Stimulated activated CD4-positive, alpha-beta T cell treated with anti-CD3 and anti-CD28 coated beads, Interleukin-1b, Interleukin-23, amount 100 ng/mL, for 24 hours (primary cell): ENCODE results near the gene FAM219A.
A peak's percentile ranks its signal among the peaks of the same experiment; 100 is the strongest.

ENCODE experiments used
- DNase-seq, 4 experiments: peaks; one replicate each; pipeline ENCODE4 v3.0.0-alpha.2; 2020; ENCODE audit warnings: low read depth in 4 of 4, low spot score in 1 of 4

The FAM219A gene, protein sequence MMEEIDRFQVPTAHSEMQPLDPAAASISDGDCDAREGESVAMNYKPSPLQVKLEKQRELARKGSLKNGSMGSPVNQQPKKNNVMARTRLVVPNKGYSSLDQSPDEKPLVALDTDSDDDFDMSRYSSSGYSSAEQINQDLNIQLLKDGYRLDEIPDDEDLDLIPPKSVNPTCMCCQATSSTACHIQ

DNA sequence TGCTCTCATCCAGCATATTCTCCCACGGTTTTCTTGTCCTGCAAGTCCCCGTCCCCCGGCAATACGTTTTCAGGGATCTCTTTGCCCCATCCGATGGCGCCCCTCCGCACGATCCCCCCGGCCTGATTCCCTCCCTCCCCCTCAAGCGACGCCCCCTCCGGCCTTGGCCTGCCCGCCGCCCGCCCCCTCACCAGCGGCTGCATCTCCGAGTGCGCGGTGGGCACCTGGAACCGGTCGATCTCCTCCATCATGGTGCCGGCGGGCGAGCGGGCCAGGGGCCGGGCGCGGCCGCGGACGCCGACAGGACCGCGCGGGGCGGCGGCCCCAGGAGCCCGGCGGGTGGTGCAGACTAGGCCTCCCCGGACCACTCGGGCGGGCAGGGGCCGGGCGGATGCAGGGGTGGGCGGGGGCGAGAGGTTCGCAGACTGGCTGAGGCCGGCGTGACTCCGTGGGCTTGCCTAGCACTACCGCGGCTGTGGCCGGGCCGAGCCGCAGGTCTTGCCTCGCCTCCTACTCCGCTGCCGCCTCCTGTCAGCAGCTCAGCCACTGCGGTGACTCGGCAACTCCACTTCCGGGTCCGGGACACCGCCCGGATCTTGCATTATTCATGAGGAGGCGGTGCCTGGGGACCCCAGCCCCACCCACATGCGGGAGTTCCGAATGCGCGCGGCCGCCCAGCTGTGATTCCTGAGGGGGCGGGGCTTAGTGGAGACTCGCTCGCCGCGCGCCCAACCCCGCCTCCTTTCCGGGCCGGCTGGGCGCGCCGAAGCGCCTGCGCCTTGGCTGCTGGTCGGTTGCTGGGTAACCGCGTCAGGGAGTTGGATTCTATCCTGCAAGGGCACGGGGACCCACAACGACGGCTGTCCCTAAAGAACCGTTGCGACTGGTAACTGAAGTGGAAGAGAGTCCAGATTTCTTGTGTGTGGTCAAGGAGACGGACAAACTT lies at the start of gene FAM219A, which contains the start of gene DNAI1:
FAM219A (minus strand) TSS at position 558 of the 946 bp plus-strand sequence; CDS start at position 251, 307 bp downstream.
DNAI1 (plus strand) TSS at position 793 of the 946 bp plus-strand sequence. CDS start 201 bp downstream, outside the sequence.
- DNase-seq, result peak; percentile 98 to 99 (median 98)

DNA sequence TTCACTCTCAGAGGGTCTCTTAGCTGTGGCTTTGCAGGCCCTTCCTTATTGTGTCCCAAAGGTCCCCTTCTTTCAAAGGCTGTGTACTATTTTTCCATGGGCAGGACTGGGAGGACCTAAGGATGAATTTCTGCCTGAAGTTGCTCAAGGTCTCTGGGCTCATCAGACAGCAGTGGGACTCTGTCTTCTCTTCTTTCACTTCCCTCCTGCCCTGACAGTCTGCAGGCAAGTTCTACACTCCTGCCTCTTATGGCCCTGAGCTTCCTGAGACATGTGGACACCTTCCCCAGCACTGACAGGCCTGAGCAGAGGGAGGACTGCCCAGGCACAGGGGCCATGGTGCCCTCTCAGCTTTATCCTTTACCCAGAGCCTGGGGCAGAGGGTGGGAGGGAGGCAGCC lies 49.6 kb upstream of the FAM219A start:
- DNase-seq, result no peak

DNA sequence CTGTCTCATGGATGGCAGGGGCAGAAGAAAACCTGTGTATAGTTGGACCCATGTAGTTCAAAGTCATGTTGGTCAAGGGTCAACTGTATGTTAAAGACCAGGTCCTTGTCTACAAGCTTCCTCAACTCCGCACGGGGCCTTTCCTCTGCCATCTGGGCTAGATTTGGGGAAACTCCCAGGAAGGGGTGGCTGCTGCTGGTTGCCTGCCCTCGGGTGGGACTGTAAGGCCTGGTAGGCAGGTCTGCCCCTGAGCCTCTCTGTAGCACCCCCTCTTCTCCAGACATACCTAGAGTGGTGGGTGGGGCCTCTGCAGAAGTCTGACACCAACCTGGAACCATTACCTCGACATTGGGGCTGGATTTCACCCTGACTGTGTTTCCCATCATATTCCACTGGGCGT lies 49.2 kb upstream of the FAM219A start:
- DNase-seq, result no peak

DNA sequence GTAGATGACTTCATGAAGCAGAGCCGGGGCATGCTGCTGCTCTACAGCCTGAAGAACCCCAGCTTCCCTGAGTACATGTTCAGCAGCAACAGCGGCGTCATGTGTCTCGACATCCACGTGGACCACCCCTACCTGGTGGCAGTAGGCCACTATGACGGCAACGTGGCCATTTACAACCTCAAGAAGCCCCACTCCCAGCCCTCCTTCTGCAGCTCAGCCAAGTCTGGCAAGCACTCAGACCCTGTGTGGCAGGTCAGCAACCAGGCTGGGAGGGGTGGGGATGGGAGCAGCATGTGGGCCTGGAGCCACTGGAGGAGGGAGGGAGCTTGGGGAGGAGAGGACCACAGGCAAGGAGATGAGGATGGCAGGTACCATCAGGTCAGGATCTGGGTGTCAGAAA lies 48.3 kb upstream of the FAM219A start:
- no peak for DNase-seq

DNA sequence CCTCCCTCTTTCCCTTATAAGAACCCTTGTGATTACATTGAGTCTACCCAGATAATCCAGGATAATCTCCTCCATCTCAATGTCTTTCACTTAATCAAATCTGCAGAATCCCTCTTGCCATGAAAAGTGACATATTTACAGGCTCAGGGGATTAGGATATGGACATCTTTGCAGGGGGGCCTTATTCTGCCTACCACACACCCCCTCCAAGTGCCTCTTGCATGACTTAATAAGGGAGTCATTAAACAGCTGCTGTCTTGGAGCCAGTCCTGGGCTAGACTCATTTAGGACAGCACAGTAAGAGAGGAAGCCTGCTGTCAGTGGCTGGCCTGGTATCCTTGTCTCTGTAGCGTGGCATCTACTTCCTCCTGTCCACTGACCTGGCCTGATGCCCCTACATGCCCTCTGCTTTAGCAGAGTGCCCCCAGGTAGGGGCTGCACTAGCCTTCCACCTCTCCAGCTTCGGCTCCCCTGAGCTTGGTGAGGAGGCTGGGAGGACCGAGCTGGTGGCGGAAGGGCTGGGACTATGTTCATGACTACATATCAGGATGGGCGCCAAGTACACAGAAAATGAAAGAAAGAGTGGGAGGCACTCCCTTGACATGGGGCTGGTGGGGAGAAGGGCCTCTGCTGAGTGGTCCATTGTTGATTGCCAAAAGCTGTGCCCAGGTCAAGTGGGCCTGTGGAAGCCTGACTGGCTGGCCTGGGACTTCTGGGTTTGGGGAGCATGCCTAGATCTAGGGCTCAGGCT lies 47.2 kb upstream of the FAM219A start:
- no peak for DNase-seq

DNA sequence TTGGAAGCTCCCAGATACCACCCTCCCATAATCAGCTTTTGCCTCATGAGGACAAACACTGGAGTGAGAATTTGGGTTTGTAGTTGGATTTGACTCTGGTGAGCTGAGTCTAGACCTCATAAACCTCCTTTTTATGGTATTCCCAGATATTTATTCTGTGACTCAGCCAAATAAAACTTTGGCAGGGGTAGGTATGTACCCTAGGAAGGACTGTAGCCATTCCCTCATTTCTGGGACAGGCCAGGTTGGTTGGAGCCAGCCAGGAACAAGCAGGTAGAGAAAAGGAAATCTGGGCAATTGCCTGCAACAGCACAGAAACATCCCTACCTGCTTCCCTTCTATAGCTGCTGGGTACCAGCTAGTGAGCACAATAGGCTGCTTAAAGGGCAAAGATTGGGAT lies 45.0 kb upstream of the FAM219A start:
- no peak for DNase-seq

DNA sequence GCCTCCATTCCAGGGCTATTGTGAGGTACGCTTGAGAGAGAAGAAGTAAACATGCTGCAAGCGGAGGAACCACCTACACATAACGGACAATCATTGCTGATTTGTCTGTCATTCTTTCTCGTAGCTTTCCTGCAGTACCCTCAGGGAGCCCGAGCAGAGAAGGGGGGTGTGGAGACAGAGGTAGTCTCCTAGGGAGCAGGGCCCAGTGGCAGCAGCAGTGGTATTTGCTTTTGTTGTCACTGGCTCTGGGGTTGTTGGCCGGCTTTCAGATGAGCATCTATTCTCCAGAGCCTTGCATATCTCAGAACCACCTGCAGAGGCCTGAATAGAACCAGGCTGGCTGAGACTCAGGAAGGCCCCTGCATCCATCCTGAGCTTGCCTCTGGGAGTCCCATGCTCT lies 44.5 kb upstream of the FAM219A start:
- DNase-seq, result no peak

DNA sequence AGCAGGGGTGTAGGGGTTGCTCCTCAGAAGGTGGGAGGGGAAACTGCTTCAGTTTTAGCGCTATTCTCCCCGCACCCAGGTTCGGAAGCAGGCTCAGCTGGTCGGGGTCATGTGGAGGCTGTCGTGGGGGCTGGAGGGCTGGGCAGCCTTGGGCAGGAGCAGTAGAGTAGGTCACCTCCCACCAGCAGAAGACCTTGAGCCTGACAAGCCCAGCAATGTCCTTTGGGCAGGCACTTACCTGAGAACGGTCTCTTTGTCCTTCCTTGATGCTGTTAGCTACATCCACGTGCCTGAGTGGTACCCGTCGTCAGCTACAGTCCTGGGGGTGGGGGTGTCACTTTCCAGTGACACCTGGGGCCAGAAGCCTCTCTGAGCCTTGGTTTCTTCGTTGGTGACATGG lies 44.1 kb upstream of the FAM219A start:
- DNase-seq, result no peak

DNA sequence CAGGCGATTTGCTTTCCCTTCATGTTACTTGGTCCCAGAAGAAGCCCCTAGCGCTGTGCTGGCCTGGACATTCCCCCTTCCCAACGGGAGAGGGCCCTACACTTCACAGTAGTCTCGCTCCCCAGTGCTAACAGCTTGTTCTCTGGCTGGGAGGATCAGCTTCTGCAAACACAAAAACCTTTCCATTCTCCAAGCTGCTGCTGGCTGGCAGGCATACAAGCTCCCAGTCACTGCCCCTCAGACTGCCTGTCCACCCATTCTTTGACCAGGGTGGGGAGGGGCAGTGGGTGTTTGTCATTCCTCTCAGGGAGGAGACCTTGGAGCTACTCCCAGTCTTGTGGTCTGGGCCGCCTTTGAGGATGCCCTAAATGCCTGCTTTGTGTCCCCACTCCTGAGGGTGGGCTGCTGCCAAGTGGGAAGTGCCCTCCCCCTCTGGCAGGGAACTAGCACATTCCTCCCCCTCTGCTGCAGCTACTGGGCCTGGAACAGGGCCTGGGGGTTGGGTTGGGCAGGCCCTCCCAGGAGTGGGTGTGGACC lies 43.6 kb upstream of the FAM219A start:
- DNase-seq, result no peak

DNA sequence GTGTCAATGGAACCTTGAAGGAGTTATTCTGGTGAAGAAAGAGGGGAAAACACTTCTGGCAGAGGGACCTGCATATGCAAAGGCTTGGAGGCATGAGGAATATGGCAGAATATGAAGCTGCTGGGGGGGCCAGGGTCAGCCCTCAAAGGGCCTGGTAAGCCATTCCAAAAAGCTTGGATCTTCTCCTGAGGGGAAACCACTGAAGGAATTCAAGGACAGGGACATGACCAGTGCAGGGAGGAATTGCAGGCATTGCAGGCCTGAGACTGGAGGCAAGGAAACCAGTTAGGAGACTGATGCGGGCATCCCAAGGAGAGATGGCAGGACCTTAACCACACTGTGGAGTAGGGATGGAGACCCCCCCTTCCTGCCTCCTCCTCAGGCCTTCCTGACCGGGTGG lies 43.0 kb upstream of the FAM219A start:
- DNase-seq, result no peak

DNA sequence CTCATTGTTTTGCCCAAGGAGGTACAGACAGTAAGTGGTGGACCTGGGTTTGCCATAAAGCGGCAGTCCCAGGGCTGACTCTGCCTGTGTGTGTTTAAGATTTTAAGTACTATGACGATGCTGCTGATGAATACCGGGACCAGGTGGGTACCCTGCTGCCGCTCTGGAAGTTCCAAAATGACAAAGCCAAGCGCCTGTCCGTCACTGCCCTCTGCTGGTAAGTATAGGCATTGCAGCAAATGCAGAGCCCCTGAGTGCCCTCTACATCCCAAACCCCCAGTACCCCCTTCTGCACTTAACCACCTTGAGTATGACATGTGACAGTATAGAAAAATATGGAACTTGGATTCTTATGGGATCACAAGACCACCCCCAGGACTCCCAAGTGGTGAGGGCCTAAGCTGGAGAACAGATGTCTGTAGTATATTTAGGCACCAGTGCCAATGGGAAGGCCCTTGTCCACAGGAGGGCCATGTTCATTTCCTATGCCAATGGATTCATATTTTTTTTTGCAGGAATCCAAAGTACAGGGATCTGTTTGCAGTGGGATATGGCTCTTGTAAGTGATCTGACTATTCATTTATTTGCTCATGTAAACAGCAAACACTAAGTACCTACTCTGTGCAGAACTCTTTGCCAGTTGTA lies 42.4 kb upstream of the FAM219A start:
- DNase-seq, result peak; percentile 63 to 79 (median 68)

DNA sequence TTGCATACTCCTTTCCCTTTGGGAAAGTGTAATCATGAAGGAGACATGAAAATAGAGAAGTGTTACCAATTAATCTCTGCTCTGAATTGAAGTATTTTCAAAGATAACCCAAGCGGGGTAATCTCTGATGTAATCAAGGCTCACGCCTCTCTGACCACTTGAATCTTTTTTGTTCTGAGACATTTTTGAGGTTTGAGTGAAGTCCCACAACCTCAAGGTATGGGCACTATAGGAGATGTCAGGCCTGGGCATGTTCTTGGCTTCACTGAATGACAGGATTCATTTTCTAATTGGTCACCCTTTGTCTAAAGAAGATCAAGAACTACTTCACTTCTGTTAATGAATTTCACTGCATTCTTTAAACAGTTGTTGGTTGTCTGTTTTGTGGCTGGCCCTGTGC lies 40.7 kb upstream of the FAM219A start:
- no peak for DNase-seq

DNA sequence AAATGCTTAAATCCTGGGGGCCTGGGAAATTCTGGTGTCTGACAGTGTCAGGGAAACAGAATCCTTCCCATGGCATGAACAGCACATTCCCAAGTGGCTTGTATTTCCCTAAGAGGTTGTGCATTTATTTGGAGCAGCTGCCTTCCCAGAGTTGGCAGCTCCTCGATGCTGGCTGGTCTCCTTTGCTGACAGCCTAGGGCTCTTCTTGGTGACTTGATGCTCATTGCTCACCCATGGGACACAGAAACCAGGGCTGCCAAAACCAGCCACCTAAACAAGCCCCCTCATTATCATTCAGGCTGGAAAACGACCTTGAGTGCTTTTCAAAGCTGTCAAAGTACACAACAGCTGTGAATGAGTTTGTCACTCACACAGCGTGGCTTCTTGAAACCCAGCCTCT lies 40.2 kb upstream of the FAM219A start:
- no peak for DNase-seq

DNA sequence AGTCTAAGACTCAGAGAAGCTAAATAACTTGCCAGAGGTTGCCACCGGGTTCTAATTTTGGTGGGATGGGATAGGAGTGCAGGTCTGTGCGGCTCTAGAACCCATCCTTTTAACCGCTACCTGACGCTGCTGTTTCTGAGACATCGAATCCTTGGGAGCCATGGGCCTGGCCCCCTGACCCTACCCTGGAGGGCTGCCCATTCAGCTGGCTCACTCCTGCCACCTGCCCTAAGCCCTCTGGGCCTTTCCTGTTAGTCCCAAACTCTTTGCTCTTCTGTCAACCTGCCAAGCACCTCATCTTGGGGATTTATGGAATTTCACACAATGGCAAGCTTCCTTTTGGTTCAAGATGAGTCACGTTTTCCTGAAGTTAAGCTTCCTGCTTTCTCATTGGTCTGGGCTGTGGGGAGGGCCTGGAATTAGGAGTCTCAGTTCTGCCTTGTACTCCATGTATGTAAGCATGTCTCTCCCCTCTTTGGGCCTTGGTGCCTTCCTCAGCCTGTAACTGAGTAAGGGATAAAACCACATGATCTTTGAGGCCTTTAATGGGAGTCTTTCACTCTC lies 37.9 kb upstream of the FAM219A start:
- no peak for DNase-seq

DNA sequence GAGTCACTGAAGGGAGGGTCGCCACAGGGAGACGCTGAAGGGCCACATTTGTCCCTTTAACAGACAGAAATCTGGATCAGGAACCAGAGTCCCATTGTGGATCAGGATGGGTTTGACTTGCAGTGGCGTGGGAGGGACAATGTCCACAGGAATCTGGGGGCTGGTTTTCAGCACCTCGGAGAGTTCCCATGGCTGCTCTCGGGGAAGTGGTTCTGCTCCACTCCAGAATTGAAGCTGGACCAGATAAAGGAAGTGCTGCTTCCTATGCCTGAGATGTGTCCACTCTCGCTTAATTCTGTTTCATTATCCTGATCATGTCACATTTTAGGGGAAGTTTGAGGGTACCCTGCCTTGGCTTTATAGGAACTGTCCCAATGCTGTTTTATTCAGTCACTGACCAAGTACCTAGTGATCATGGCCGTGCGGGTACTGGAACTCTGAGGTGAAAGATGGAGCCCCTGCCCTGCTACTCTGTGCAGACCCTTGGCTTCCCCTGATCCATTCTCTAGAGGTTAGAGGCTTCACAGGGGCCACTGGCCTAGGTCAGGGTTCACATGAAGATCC lies 35.7 kb upstream of the FAM219A start:
- DNase-seq, result no peak

DNA sequence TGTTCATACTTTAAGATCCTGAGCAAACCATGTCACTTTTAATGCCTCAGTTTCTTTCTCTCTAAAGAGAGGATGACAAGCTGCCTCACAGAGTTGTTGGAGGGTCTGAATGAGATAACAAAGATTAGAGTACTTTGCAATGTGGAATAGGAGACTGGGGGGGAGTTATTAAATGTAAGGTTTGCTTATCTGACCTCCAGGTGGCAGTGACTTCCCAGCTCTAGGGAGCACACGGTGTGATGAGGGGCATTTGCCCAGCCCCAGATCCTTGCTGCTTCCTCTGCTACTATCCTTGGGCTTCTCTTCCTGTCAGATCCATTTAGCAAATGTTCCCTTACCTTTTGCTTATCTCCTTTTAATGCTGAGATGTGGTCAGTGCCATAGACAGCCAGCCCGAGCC lies 33.7 kb upstream of the FAM219A start:
- DNase-seq, result no peak

DNA sequence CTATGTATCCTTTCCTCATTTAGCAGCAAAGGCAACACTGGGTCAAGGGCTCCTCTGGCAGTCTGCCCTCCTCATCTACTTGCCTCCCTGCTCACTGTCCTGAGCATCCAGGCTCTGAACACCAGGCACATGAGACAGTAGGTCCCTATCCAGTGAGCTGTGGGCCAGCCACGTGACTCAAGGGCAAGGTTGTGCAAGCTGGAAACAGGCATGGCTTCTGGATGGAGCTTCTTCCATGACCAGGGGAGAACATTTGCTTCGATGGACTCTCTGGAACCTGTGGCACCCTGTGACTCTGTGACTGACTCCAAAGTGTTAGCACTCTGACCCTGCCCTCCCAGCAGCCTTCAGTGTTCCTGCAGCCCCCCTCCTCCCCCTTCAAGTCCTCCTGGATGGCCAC lies 33.2 kb upstream of the FAM219A start:
- no peak for DNase-seq

DNA sequence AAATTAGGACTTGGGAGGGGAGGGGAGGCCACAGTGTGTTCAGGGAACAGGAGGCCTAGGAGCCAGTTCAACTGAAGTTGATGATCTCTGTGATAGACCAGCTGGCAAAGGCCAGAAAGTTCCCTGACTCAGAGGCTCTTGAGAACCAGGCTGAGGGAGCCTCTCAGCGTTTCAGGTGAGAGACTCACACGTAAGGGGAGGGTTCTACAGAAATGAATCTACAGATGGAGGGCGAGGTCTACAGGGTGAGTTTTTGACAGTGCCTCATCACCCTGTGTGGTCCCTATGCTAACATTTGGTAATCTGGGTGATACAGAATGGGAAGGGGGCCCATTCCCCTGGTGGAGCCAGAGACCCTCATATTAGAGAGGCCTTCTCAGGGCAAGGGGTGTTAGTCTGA lies 32.4 kb upstream of the FAM219A start:
- no peak for DNase-seq

DNA sequence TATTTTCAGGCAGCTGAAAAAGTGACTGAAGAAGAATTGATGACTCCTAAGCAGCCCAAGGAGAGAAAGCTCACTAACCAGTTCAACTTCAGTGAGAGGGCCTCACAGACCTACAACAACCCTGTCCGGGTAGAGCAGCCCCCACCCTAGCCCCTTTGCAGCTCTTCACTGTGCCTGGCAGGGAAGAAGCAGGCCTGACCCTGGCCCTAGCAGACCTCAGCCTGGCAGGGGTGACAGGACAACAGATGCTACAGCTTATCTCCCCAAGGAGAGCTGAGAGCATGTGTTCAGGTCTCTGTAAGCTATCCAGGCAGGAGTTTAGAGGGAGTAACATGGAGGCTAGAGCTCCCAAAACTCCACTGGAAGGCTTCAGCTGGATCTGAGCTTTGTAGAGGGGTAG lies 32.0 kb upstream of the FAM219A start:
- no peak for DNase-seq

DNA sequence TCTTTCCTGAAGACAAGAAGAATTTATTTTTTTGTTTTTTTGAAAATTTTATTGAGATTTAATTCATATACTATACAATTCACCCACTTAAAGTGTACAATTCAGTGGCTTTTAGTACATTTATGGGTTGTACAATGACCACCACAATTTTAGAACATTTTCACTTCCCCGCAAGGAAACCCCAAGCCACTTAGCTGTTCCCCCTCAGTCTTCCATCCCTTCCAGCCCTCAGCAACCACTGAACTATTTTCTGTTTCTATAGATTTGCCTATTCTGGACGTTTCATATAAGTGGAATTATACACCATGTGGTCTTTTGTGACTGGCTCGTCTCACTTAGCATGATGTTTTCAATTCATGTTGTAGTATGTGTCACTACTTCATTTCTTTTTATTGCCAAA lies 28.2 kb upstream of the FAM219A start:
- DNase-seq, result no peak
